Measurements from ENCODE around the gene MAP3K9. TPM values are rescaled to one million over a fixed set of nuclear protein-coding genes. Genes with fewer than 3 reads are reported as not detected.

Gene MAP3K9
- total and polyA plus RNA-seq, 2 donors (not counting 3 experiments of a cell fraction or from before 2014, with no cell fraction given): 0.06 to 0.11 TPM

DNA sequence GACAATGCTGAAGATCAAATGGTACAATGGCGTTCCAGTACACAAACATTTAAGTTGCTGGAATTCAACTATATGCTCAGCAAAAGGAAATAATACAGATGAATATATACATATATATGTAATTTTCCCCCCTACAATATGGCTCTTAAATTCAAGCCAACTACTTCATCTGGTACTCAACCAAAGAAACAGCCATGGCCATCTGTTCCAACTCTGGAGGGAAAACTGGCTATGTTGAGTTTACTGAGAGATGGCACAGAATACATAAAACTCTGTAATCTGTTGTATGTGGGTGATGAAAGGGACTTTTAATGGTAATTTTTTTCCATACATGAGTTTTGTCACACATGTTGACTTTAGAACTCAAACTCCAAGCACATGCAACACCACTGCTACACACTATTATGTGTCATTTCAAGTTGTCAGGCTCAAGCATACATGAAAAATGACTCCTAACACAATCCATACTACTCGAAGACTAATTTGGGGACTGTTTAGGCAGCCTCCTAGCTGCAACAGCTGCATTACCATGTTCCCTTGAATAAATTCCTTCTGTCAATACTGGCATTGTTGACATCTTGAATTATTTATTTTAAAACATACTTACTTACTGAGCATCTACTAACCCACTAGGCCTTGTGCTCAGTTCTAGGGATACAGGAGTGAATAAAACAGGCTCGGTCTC is 38.2 kb upstream of the MAP3K9 start:
- ChIA-PET CTCF (no interaction called here), POLR2A (no interaction called here)
- no peak overlapping the region for H2AFZ ChIP-seq (ENCODE audit: low read depth, low read length)
- BruUV-seq (replicated peaks): no TSS peak
- H3K4me2 ChIP-seq (ENCODE audit: insufficient read depth, low read length): no peak overlapping the region
- no peak overlapping the region for H3K27ac ChIP-seq (ENCODE audit: insufficient read depth, low read depth, low read length)
- H3K4me3 ChIP-seq (replicated peaks in 1 of 3; ENCODE audit: insufficient read depth in 1 of 3, low read depth in 1 of 3, low read length in 3 of 3): no peak overlapping the region
- DNase-seq (ENCODE audit: low read depth, low spot score) (no peak), FAIRE-seq (no peak)
- H3K9ac ChIP-seq (replicated peaks; ENCODE audit: extremely low read depth, insufficient read depth, low read length): no peak overlapping the region
- no peak for TF ChIP-seq POLR2AphosphoS5 (IDR thresholded peaks at IDR 0.05; ENCODE audit: insufficient read depth, low read depth, low read length)
- intact Hi-C loops (cut with micrococcal nuclease): no loop called here
- no peaks in the 10 kb centered on the region for H3K4me1 ChIP-seq (ENCODE audit: control insufficient read depth, extremely low read depth, insufficient read depth, low read length)
- no peaks in the 10 kb centered on the region for H3K9me1 ChIP-seq (replicated peaks; ENCODE audit: control insufficient read depth, extremely low read depth, insufficient read depth, low read length)
- H3K9me3 ChIP-seq (replicated peaks; ENCODE audit: control insufficient read depth, insufficient read depth, low read length): no peaks in the 10 kb centered on the region
- H3K36me3 ChIP-seq (ENCODE audit: control insufficient read depth in 2 of 2, extremely low read depth in 1 of 2, insufficient read depth in 2 of 2, low read length in 2 of 2): no peaks in the 10 kb centered on the region
- H3K79me2 ChIP-seq (ENCODE audit: control insufficient read depth, insufficient read depth, low read length): no peaks in the 10 kb centered on the region
- H3K27me3 ChIP-seq (ENCODE audit: control insufficient read depth in 2 of 2, insufficient read depth in 2 of 2, low read length in 2 of 2): peaks cover 1 to 4% of the 10 kb centered on the region in 2 experiments
- no peaks in the 10 kb centered on the region for H4K20me1 ChIP-seq (replicated peaks; ENCODE audit: control insufficient read depth, extremely low read depth, insufficient read depth, low read length)
- dilution Hi-C loops (cut with MboI; ENCODE audit: extremely low pct_ligation_motif_present, low sequenced_read_pairs): no loop called here

DNA sequence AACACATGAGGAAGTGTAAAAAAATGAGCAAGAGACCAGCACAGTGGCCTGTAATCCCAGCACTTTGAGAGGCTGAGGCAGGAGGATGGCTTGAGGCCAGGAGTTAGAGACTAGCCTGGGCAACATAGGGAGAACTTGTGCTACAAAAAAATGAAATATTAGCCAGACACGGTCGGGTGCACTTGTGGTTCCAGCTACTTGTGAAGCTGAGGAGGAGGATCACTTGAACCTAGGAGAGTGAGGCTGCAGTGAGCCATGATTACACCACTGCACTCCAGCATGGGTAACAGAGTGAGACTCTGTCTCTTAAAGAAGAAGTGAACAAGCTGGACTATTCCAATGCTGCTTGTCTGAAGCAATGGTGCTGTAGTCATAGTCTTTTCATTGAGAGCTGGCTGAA is 36.3 kb upstream of the MAP3K9 start:
- TF ChIP-seq, protein P1, sequence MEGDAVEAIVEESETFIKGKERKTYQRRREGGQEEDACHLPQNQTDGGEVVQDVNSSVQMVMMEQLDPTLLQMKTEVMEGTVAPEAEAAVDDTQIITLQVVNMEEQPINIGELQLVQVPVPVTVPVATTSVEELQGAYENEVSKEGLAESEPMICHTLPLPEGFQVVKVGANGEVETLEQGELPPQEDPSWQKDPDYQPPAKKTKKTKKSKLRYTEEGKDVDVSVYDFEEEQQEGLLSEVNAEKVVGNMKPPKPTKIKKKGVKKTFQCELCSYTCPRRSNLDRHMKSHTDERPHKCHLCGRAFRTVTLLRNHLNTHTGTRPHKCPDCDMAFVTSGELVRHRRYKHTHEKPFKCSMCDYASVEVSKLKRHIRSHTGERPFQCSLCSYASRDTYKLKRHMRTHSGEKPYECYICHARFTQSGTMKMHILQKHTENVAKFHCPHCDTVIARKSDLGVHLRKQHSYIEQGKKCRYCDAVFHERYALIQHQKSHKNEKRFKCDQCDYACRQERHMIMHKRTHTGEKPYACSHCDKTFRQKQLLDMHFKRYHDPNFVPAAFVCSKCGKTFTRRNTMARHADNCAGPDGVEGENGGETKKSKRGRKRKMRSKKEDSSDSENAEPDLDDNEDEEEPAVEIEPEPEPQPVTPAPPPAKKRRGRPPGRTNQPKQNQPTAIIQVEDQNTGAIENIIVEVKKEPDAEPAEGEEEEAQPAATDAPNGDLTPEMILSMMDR (IDR thresholded peaks at IDR 0.05; ENCODE audit: extremely low read depth in 1 of 2, insufficient read depth in 1 of 2, low read depth in 1 of 2, low read length in 2 of 2): no peak
- no peak for TF ChIP-seq GATA2 (IDR thresholded peaks at IDR 0.05; ENCODE audit: insufficient read depth, insufficient read length, low read depth, low read length)
- TF ChIP-seq POLR2A (IDR thresholded peaks at IDR 0.05; ENCODE audit: low read depth, low read length): no peak
- TF ChIP-seq, protein P2, sequence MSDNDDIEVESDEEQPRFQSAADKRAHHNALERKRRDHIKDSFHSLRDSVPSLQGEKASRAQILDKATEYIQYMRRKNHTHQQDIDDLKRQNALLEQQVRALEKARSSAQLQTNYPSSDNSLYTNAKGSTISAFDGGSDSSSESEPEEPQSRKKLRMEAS (IDR thresholded peaks at IDR 0.05; ENCODE audit: insufficient read depth, insufficient read length): no peak
- TF ChIP-seq POLR2AphosphoS5 (IDR thresholded peaks at IDR 0.05; ENCODE audit: insufficient read depth, low read depth, low read length): no peak
- TF ChIP-seq JUN (IDR thresholded peaks at IDR 0.05; ENCODE audit: borderline replicate concordance, insufficient read depth, insufficient read length, low read depth): no peak
- TF ChIP-seq MYC (IDR thresholded peaks at IDR 0.05; ENCODE audit: low read depth, low read length): no peak
- TF ChIP-seq EZH2 (IDR thresholded peaks at IDR 0.05; ENCODE audit: borderline replicate concordance, low read depth, low read length, severe bottlenecking): no peak
- no peak for TF ChIP-seq FOS (IDR thresholded peaks at IDR 0.05; ENCODE audit: borderline replicate concordance, insufficient read depth, low read length)
- no TSS peak for BruUV-seq (replicated peaks)
- H4K20me1 ChIP-seq (replicated peaks; ENCODE audit: control insufficient read depth, extremely low read depth, insufficient read depth, low read length): no peaks in the 10 kb centered on the region
- no peak overlapping the region for H3K27ac ChIP-seq (ENCODE audit: insufficient read depth, low read depth, low read length)
- H3K36me3 ChIP-seq (ENCODE audit: control insufficient read depth in 2 of 2, extremely low read depth in 1 of 2, insufficient read depth in 2 of 2, low read length in 2 of 2): no peaks in the 10 kb centered on the region
- no peak overlapping the region for H3K9ac ChIP-seq (replicated peaks; ENCODE audit: extremely low read depth, insufficient read depth, low read length)
- no peaks in the 10 kb centered on the region for H3K79me2 ChIP-seq (ENCODE audit: control insufficient read depth, insufficient read depth, low read length)
- no peak overlapping the region for H2AFZ ChIP-seq (ENCODE audit: low read depth, low read length)
- H3K27me3 ChIP-seq (ENCODE audit: control insufficient read depth in 2 of 2, insufficient read depth in 2 of 2, low read length in 2 of 2): peaks cover 3 to 4% of the 10 kb centered on the region in 2 experiments
- no peak overlapping the region for H3K4me2 ChIP-seq (ENCODE audit: insufficient read depth, low read length)
- H3K9me3 ChIP-seq (replicated peaks; ENCODE audit: control insufficient read depth, insufficient read depth, low read length): no peaks in the 10 kb centered on the region
- DNase-seq (ENCODE audit: low read depth, low spot score): no peak
- ChIA-PET CTCF (interaction anchor here (1.3 kb wide), 1 partner anchor 108 kb away, joined by 3 read pairs; no protein-coding TSS in a partner anchor), POLR2A (no interaction called here)
- H3K9me1 ChIP-seq (replicated peaks; ENCODE audit: control insufficient read depth, extremely low read depth, insufficient read depth, low read length): no peaks in the 10 kb centered on the region
- H3K4me3 ChIP-seq (replicated peaks in 1 of 3; ENCODE audit: insufficient read depth in 1 of 3, low read depth in 1 of 3, low read length in 3 of 3): no peak overlapping the region
- H3K4me1 ChIP-seq (ENCODE audit: control insufficient read depth, extremely low read depth, insufficient read depth, low read length): no peaks in the 10 kb centered on the region
- dilution Hi-C loops (cut with MboI; ENCODE audit: extremely low pct_ligation_motif_present, low sequenced_read_pairs): no loop called here
- intact Hi-C loops (cut with micrococcal nuclease): no loop called here
- no peak for FAIRE-seq
